GM12878 (cell line): ENCODE results near the gene NCF4.

ENCODE experiments used
- CBFB ChIP-seq: IDR thresholded peaks from 2 replicates; pipeline ENCODE4 v1.6.1; 2016; ENCODE audit warnings: antibody characterized with exemption, low read depth
- CBX3 ChIP-seq: fragments of 200-600 bp; sonication (generic); IDR thresholded peaks from 2 replicates; pipeline ENCODE4 v1.6.1; 2016; ENCODE audit warnings: low read depth, borderline replicate concordance
- PAX5 ChIP-seq: IDR thresholded peaks from 2 replicates; pipeline ENCODE4 v1.6.1; 2011; ENCODE audit warnings: low read depth, low read length, borderline replicate concordance
- RFX5 ChIP-seq: IDR thresholded peaks from 2 replicates; pipeline ENCODE4 v1.6.1; 2011; ENCODE audit warnings: low read depth, low read length, improper control_type of control experiment
- TCF12 ChIP-seq: IDR thresholded peaks from 2 replicates; pipeline ENCODE4 v1.6.1; 2011; ENCODE audit warnings: low read depth, mild to moderate bottlenecking, low read length
- TF ChIP-seq, protein P1 (sequence below): IDR thresholded peaks from 2 replicates; pipeline ENCODE4 v1.6.1; 2012; ENCODE audit warnings: low read depth, low read length, improper control_type of control experiment
- TF ChIP-seq, protein P2 (sequence below): IDR thresholded peaks from 2 replicates; pipeline ENCODE4 v1.6.1; 2012; ENCODE audit warnings: low read depth, low read length, improper control_type of control experiment

DNA sequence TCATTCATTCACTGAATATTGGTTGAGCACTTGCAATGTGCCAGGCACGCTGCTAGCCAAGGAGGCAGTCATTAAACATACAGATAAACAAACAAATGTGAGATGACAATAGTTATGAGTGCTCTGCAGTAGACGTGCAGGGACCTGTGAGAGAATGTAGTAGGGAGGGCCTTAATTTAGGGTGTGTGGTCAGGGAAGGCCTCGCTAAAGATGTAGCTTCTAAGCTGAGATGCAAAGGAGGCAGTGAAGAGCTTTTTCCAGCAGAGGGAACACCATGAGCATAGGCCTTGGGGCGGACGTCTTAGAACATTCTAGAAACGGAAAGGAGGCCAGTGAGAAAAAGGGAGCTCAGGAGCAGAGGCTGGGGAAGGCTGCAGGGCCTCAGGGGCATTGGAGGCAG, 789 bp upstream of the NCF4 start:
- TF ChIP-seq, protein P1, sequence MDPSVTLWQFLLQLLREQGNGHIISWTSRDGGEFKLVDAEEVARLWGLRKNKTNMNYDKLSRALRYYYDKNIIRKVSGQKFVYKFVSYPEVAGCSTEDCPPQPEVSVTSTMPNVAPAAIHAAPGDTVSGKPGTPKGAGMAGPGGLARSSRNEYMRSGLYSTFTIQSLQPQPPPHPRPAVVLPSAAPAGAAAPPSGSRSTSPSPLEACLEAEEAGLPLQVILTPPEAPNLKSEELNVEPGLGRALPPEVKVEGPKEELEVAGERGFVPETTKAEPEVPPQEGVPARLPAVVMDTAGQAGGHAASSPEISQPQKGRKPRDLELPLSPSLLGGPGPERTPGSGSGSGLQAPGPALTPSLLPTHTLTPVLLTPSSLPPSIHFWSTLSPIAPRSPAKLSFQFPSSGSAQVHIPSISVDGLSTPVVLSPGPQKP: no peak
- TF ChIP-seq PAX5 (no peak), RFX5 (no peak), CBX3 (no peak), TCF12 (no peak), CBFB (no peak)
- TF ChIP-seq, protein P2, sequence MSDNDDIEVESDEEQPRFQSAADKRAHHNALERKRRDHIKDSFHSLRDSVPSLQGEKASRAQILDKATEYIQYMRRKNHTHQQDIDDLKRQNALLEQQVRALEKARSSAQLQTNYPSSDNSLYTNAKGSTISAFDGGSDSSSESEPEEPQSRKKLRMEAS: no peak
